NCI-H2196 treated with DMSO at 0.1 percent for 48 hours (cell line): ENCODE data around the gene OBSCN.

Experiments used
- DNase-seq: peaks from one replicate; lab custom pipeline; 2025; ENCODE audit not compliant: unreplicated experiment; lab: John Stamatoyannopoulos, UW

Gene OBSCN

GRCh38 chr1:228306275-228307217 lies 98.7 kb downstream of the OBSCN start:
- DNase-seq = no peak

DNA sequence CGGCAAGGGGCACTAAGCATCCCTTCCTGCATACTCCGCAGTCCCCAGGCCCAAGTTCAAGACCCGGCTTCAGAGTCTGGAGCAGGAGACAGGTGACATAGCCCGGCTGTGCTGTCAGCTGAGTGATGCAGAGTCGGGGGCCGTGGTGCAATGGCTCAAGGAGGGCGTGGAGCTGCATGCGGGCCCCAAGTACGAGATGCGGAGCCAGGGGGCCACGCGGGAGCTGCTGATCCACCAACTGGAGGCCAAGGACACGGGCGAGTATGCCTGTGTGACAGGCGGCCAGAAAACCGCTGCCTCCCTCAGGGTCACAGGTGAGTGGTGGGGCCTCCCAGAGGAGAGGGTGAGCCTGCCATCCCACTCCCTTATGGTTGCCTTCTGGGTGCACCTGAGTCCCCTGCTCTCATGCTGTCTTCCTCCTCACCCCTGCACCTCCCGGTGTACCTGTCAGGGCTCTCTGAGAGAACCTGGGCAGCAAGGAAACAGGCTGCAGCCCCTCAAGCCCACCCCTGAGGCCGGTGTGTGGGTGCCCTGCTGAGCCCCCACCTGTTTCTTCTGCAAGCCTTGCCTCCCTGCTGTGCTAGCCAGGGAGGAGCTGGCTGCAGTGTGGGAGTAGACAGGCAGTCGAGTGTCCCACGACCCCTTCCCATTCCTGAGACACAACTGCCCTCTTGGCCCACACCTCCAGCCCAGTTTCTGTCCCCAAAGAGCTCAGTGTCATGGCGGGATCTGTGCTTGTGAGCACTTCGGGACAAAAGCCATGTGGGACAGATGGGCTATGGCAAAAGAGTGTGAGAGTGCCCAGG lies 99.6 kb downstream of the OBSCN start:
- DNase-seq = no peak

- DNase-seq = no peak
These were observed 100.3 kb downstream of the OBSCN start for GRCh38 chr1:228308085-228308601.

DNA sequence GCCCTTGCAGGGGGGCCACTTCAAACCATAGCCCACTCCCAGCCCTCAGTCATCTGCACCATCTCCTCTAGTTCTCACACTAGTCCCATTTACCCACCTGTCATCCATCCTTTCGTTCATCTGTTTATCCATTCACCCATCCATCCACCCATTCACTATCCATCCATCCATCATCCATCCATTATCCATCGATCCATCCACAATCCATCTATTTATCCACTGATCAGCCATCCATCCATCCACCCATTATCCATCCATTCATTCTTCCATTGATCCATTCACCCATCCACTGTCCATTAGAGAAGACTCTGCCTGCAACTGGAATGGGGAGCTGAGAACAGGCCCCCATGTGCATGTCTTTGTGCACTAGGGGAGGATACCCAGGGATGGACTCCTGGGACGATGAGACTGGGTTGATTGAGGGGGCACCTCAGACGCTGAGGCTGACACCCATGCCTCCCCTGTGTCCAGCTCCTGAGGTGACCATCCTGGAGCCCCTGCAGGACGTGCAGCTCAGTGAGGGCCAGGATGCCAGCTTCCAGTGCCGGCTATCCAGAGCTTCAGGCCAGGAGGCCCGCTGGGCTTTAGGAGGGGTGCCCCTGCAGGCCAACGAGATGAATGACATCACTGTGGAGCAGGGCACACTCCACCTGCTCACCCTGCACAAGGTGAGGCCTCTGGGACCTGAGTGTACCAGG lies 100.9 kb downstream of the OBSCN start:
- DNase-seq = no peak

DNA sequence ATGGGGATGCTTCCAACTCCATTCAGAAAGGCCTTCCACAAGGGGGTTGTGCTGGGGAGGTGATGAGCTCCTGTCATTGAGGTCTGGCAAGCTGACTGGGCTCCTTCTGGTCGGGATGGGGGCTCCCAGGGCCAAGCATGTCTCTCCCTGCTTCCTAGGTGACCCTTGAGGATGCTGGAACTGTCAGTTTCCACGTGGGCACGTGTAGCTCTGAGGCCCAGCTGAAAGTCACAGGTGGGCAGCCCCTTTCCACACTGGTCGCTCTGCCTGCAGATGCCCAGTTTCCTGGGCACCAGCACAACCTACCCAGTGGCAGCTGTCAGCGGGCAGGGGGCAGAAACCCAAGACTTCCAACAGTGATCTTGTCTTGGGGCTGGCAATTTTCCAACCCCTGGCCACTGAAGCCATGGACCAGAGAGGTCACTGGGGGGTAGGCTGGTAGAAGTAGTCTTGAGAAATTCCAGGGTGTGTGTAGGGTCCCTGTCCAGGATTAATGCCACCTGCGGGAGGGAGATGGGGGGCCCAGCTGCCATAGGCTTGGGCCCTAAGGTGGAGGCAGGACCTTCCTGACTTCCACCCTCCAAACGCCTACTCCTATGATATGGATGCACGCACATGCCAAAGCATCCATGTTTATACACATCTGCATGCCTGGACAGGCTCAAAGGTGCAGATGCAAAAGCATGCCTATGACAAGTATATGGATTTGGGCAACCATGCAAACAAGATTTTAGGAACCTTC lies 101.7 kb downstream of the OBSCN start:
- DNase-seq = no peak

- no peak for DNase-seq
These were observed 102.4 kb downstream of the OBSCN start for GRCh38 chr1:228310162-228310792.

- no peak for DNase-seq
These were observed 103.2 kb downstream of the OBSCN start for GRCh38 chr1:228311091-228311490.

DNA sequence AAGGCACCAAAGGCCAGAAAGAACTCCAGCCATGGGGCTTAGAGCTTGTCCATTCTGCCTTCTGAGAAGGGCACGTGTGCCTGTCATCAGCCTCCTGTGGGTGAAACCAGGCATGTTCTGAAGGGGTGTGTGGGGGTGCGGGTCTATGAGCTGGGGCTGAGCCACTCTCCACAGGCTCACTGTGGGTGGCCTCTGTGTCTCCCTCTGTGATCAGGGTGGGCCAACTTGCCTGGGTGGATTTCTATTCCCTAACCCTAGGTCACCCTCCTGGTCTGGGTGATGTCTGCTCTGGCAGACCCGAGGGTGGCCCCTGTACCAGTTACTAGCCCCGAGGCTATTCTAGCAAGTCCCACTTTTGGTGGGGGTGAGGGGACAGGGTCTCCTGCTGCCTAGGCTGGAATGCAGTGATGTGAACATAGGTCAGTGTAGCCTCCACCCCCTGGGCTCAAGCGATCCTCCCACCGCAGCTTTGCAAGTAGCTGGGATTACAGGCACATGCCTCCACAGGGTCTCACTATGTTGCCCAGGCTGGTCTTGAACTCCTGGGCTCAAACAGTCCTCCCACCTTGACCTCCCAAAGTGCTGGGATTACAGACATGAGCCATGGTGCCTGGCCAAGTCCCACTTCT lies 104.4 kb downstream of the OBSCN start:
- no peak for DNase-seq

- no peak for DNase-seq
These were observed 105.9 kb downstream of the OBSCN start for GRCh38 chr1:228313536-228314277.

GRCh38 chr1:228314315-228314657 lies 106.4 kb downstream of the OBSCN start:
- no peak for DNase-seq

- no peak for DNase-seq
These were observed 107.0 kb downstream of the OBSCN start for GRCh38 chr1:228314658-228315483.

DNA sequence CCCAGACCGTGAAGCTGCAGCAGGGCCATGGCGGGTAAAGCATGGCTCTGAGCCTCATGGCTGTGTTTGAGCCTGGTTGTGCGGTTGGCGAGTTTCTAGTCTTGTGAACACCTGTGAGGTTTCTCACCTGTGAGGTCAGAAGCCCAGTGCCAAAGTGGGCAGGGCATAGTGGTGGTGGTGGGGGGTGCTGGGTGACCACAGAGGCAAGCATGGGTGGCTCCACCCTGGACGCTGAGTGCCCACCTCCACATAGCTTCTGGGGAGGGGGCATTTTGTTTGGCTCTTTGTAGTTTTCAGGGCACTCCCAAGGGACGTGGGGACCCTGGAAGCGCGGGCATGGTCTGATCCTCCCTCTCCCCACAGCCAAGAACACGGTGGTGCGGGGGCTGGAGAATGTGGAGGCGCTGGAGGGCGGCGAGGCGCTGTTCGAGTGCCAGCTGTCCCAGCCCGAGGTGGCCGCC lies 107.7 kb downstream of the OBSCN start:
- DNase-seq = no peak

- no peak for DNase-seq
These were observed 108.2 kb downstream of the OBSCN start for GRCh38 chr1:228315945-228316588.

- no peak for DNase-seq
These were observed 108.9 kb downstream of the OBSCN start for GRCh38 chr1:228316589-228317387.

- no peak for DNase-seq
These were observed 109.6 kb downstream of the OBSCN start for GRCh38 chr1:228317411-228317828.

- no peak for DNase-seq
These were observed 110.3 kb downstream of the OBSCN start for GRCh38 chr1:228317891-228318810.
